ENCODE measurements around the gene PIK3R4.

The PIK3R4 gene

GRCh38 chr3:130733236-130733875, 13.3 kb downstream of the PIK3R4 start:
- no peak for DNase-seq (ENCODE audit: low read depth)
- H3K4me3 ChIP-seq (ENCODE audit: control insufficient read depth, low read depth, low read length) = no peak overlapping the region
- no peak for TF ChIP-seq CTCF (IDR thresholded peaks at IDR 0.05; ENCODE audit: control insufficient read depth, insufficient read depth, low read depth, low read length, missing control alignments)

GRCh38 chr3:130732501-130732900, 14.1 kb downstream of the PIK3R4 start:
- H3K4me3 ChIP-seq (ENCODE audit: control insufficient read depth, low read depth, low read length) = no peak overlapping the region
- DNase-seq (ENCODE audit: low read depth) = no peak
- TF ChIP-seq CTCF (IDR thresholded peaks at IDR 0.05; ENCODE audit: control insufficient read depth, insufficient read depth, low read depth, low read length, missing control alignments) = no peak

- H3K4me3 ChIP-seq (ENCODE audit: control insufficient read depth, low read depth, low read length) = no peak overlapping the region
- no peak for DNase-seq (ENCODE audit: low read depth)
- no peak for TF ChIP-seq CTCF (IDR thresholded peaks at IDR 0.05; ENCODE audit: control insufficient read depth, insufficient read depth, low read depth, low read length, missing control alignments)
These were observed 14.8 kb downstream of the PIK3R4 start for GRCh38 chr3:130731817-130732216.

- TF ChIP-seq CTCF (IDR thresholded peaks at IDR 0.05; ENCODE audit: control insufficient read depth, insufficient read depth, low read depth, low read length, missing control alignments) = no peak
- DNase-seq (ENCODE audit: low read depth) = no peak
- H3K4me3 ChIP-seq (ENCODE audit: control insufficient read depth, low read depth, low read length) = no peak overlapping the region
These were observed 17.5 kb downstream of the PIK3R4 start for GRCh38 chr3:130729154-130729553.

- no peak for TF ChIP-seq CTCF (IDR thresholded peaks at IDR 0.05; ENCODE audit: control insufficient read depth, insufficient read depth, low read depth, low read length, missing control alignments)
- no peak overlapping the region for H3K4me3 ChIP-seq (ENCODE audit: control insufficient read depth, low read depth, low read length)
- DNase-seq (ENCODE audit: low read depth) = no peak
These were observed 18.6 kb downstream of the PIK3R4 start for GRCh38 chr3:130728037-130728436.

- no peak for TF ChIP-seq CTCF (IDR thresholded peaks at IDR 0.05; ENCODE audit: control insufficient read depth, insufficient read depth, low read depth, low read length, missing control alignments)
- no peak overlapping the region for H3K4me3 ChIP-seq (ENCODE audit: control insufficient read depth, low read depth, low read length)
- no peak for DNase-seq (ENCODE audit: low read depth)
These were observed 20.9 kb downstream of the PIK3R4 start for GRCh38 chr3:130725746-130726145.
